K562 (cell line): ENCODE data around the gene HSF2BP. TPM values are rescaled to one million over a fixed set of nuclear protein-coding genes. Genes with fewer than 3 reads are reported as not detected.

Source experiments
- microRNA-seq: library from miRNA; unstranded; fragments of <30 nt; microRNA quantifications from one replicate; pipeline ENCODE4, GENCODE V29; 2018; ENCODE audit warnings: borderline microRNAs expressed
- polyA plus RNA-seq, 8 experiments: library from polyadenylated mRNA; depleted of rRNA in 4 of 8; stranded (reverse) in 5 of 8; unstranded in 3 of 8; fragments of >200 nt; fragmentation: Nextera tagmentation in 2 of 8; fragmentation: Illumina TruSeq in 1 of 8; extraction: Ambion mirVana in 2 of 8; extraction: Trizol in 1 of 8; gene quantifications; 2 replicates each; pipeline versions ENCODE4 v1.2.1 to v1.2.3, GENCODE V29; 2011 to 2014; ENCODE audit warnings: inconsistent platforms in 1 of 8, missing spikeins in 1 of 8
- small RNA-seq: library from RNA; depleted of rRNA; stranded (forward); fragments of <200 nt; gene quantifications from one replicate; pipeline ENCODE3, GENCODE V24; 2014
- total RNA-seq, 7 experiments: library from RNA; depleted of rRNA in 6 of 7; stranded (reverse); fragments of >200 nt in 6 of 7; fragmentation: Illumina TruSeq in 2 of 7; extraction: Trizol in 2 of 7; gene quantifications; 2 replicates each; pipeline versions ENCODE4 v1.2.1 to v1.2.3, GENCODE V29; 2011 to 2021; ENCODE audit warnings: low replicate concordance in 1 of 7

Gene HSF2BP
- total and polyA plus RNA-seq, 9 of the 15 experiments (the other 6 are each of a cell fraction or from before 2014, with no cell fraction given) = 0.04 to 0.57 (median 0.20) TPM; not detected in 2

Small RNAs within 50 kb of the gene (microRNA-seq; reads per million reads assigned to microRNA genes)
- gene MIR6070 = not detected

Small RNAs within 50 kb of the gene (small RNA-seq; reads per million reads assigned to genes)
- not detected for gene MIR6070

Other genes with a start within 250 kb of the HSF2BP start
- gene SIK1, start 232.4 kb downstream of the HSF2BP start, total RNA-seq (2014; rRNA removed) = 0.33 and 0.45 TPM in 2 replicates
- gene SIK1, start 232.4 kb downstream of the HSF2BP start, total RNA-seq (2014; rRNA removed; fragmentation: Illumina TruSeq; extraction: Trizol) = 0.80 and 1.8 TPM in 2 replicates
- gene SIK1, start 232.4 kb downstream of the HSF2BP start, total RNA-seq (2015; rRNA removed; fragmentation: Illumina TruSeq; extraction: Trizol) = 0.98 TPM in 1 of 2 replicates, not detected in the other
- gene SIK1, start 232.4 kb downstream of the HSF2BP start, total RNA-seq (2021) = 4.3 TPM in 2 replicates
- gene SIK1, start 232.4 kb downstream of the HSF2BP start, polyA plus RNA-seq (2011; rRNA removed) = 1.3 and 2.7 TPM in 2 replicates
- gene SIK1, start 232.4 kb downstream of the HSF2BP start, polyA plus RNA-seq (2014; fragmentation: Illumina TruSeq; extraction: Trizol) = 1.5 and 1.8 TPM in 2 replicates
- gene SIK1, start 232.4 kb downstream of the HSF2BP start, polyA plus RNA-seq (2014; fragmentation: Nextera tagmentation; extraction: Ambion mirVana) = not detected
- 0.66 and 1.8 TPM in 2 replicates for gene SIK1, start 232.4 kb downstream of the HSF2BP start, polyA plus RNA-seq (2014; rRNA removed)
- 41.9 and 58.6 TPM in 2 replicates for gene RRP1B, start 72 bp upstream of the HSF2BP start, total RNA-seq (2014; rRNA removed)
- 43.4 and 46.4 TPM in 2 replicates for gene RRP1B, start 72 bp upstream of the HSF2BP start, total RNA-seq (2014; rRNA removed; fragmentation: Illumina TruSeq; extraction: Trizol)
- 49.7 and 49.8 TPM in 2 replicates for gene RRP1B, start 72 bp upstream of the HSF2BP start, total RNA-seq (2015; rRNA removed; fragmentation: Illumina TruSeq; extraction: Trizol)
- 66.6 and 66.7 TPM in 2 replicates for gene RRP1B, start 72 bp upstream of the HSF2BP start, total RNA-seq (2021)
- 20.4 and 21.4 TPM in 2 replicates for gene RRP1B, start 72 bp upstream of the HSF2BP start, polyA plus RNA-seq (2011; rRNA removed)
- gene RRP1B, start 72 bp upstream of the HSF2BP start, polyA plus RNA-seq (2014; fragmentation: Illumina TruSeq; extraction: Trizol) = 48.4 and 49.4 TPM in 2 replicates
- gene RRP1B, start 72 bp upstream of the HSF2BP start, polyA plus RNA-seq (2014; fragmentation: Nextera tagmentation; extraction: Ambion mirVana) = 1 to 10 TPM; 6.8 to 8.0 TPM
- 31.3 and 33.1 TPM in 2 replicates for gene RRP1B, start 72 bp upstream of the HSF2BP start, polyA plus RNA-seq (2014; rRNA removed)
- 95.1 and 117 TPM in 2 replicates for gene PDXK, start 59.6 kb upstream of the HSF2BP start, total RNA-seq (2014; rRNA removed)
- 57.2 and 71.2 TPM in 2 replicates for gene PDXK, start 59.6 kb upstream of the HSF2BP start, total RNA-seq (2014; rRNA removed; fragmentation: Illumina TruSeq; extraction: Trizol)
- 46.8 and 47.5 TPM in 2 replicates for gene PDXK, start 59.6 kb upstream of the HSF2BP start, total RNA-seq (2015; rRNA removed; fragmentation: Illumina TruSeq; extraction: Trizol)
- gene PDXK, start 59.6 kb upstream of the HSF2BP start, total RNA-seq (2021) = 162 TPM in 2 replicates
- 135 and 158 TPM in 2 replicates for gene PDXK, start 59.6 kb upstream of the HSF2BP start, polyA plus RNA-seq (2011; rRNA removed)
- gene PDXK, start 59.6 kb upstream of the HSF2BP start, polyA plus RNA-seq (2014; fragmentation: Illumina TruSeq; extraction: Trizol) = 80.6 and 84.8 TPM in 2 replicates
- gene PDXK, start 59.6 kb upstream of the HSF2BP start, polyA plus RNA-seq (2014; fragmentation: Nextera tagmentation; extraction: Ambion mirVana) = 1 to 10 TPM; 5.6 to 8.9 TPM
- 76.5 and 103 TPM in 2 replicates for gene PDXK, start 59.6 kb upstream of the HSF2BP start, polyA plus RNA-seq (2014; rRNA removed)
- gene CSTB, start 116.8 kb upstream of the HSF2BP start, total RNA-seq (2014; rRNA removed) = 23.1 and 29.0 TPM in 2 replicates
- 20.8 and 21.1 TPM in 2 replicates for gene CSTB, start 116.8 kb upstream of the HSF2BP start, total RNA-seq (2014; rRNA removed; fragmentation: Illumina TruSeq; extraction: Trizol)
- 31.7 and 34.9 TPM in 2 replicates for gene CSTB, start 116.8 kb upstream of the HSF2BP start, total RNA-seq (2015; rRNA removed; fragmentation: Illumina TruSeq; extraction: Trizol)
- gene CSTB, start 116.8 kb upstream of the HSF2BP start, total RNA-seq (2021) = 43.5 and 48.1 TPM in 2 replicates
- gene CSTB, start 116.8 kb upstream of the HSF2BP start, polyA plus RNA-seq (2011; rRNA removed) = 46.6 and 58.0 TPM in 2 replicates
- gene CSTB, start 116.8 kb upstream of the HSF2BP start, polyA plus RNA-seq (2014; fragmentation: Illumina TruSeq; extraction: Trizol) = 64.2 and 79.8 TPM in 2 replicates
- gene CSTB, start 116.8 kb upstream of the HSF2BP start, polyA plus RNA-seq (2014; fragmentation: Nextera tagmentation; extraction: Ambion mirVana) = 10 to 100 TPM; 12.4 to 17.1 TPM
- 65.0 and 67.8 TPM in 2 replicates for gene CSTB, start 116.8 kb upstream of the HSF2BP start, polyA plus RNA-seq (2014; rRNA removed)
- gene RRP1, start 130.1 kb upstream of the HSF2BP start, total RNA-seq (2014; rRNA removed) = 68.6 and 84.3 TPM in 2 replicates
- 40.5 and 48.5 TPM in 2 replicates for gene RRP1, start 130.1 kb upstream of the HSF2BP start, total RNA-seq (2014; rRNA removed; fragmentation: Illumina TruSeq; extraction: Trizol)
- gene RRP1, start 130.1 kb upstream of the HSF2BP start, total RNA-seq (2015; rRNA removed; fragmentation: Illumina TruSeq; extraction: Trizol) = 51.6 and 52.9 TPM in 2 replicates
- 89.1 and 105 TPM in 2 replicates for gene RRP1, start 130.1 kb upstream of the HSF2BP start, total RNA-seq (2021)
- gene RRP1, start 130.1 kb upstream of the HSF2BP start, polyA plus RNA-seq (2011; rRNA removed) = 38.0 and 47.3 TPM in 2 replicates
- 79.7 and 97.5 TPM in 2 replicates for gene RRP1, start 130.1 kb upstream of the HSF2BP start, polyA plus RNA-seq (2014; fragmentation: Illumina TruSeq; extraction: Trizol)
- gene RRP1, start 130.1 kb upstream of the HSF2BP start, polyA plus RNA-seq (2014; fragmentation: Nextera tagmentation; extraction: Ambion mirVana) = 1 to 10 TPM in 1 of 2 experiments, under 1 TPM in 1; 0.89 to 1.8 TPM
- 60.2 and 64.7 TPM in 2 replicates for gene RRP1, start 130.1 kb upstream of the HSF2BP start, polyA plus RNA-seq (2014; rRNA removed)
- 41.3 and 50.4 TPM in 2 replicates for gene AGPAT3, start 205.7 kb upstream of the HSF2BP start, total RNA-seq (2014; rRNA removed)
- 27.3 and 28.6 TPM in 2 replicates for gene AGPAT3, start 205.7 kb upstream of the HSF2BP start, total RNA-seq (2014; rRNA removed; fragmentation: Illumina TruSeq; extraction: Trizol)
- gene AGPAT3, start 205.7 kb upstream of the HSF2BP start, total RNA-seq (2015; rRNA removed; fragmentation: Illumina TruSeq; extraction: Trizol) = 33.7 and 35.7 TPM in 2 replicates
- 88.4 and 90.1 TPM in 2 replicates for gene AGPAT3, start 205.7 kb upstream of the HSF2BP start, total RNA-seq (2021)
- 48.3 and 63.4 TPM in 2 replicates for gene AGPAT3, start 205.7 kb upstream of the HSF2BP start, polyA plus RNA-seq (2011; rRNA removed)
- gene AGPAT3, start 205.7 kb upstream of the HSF2BP start, polyA plus RNA-seq (2014; fragmentation: Illumina TruSeq; extraction: Trizol) = 33.2 and 48.4 TPM in 2 replicates
- gene AGPAT3, start 205.7 kb upstream of the HSF2BP start, polyA plus RNA-seq (2014; fragmentation: Nextera tagmentation; extraction: Ambion mirVana) = 1 to 10 TPM; 1.5 TPM
- gene AGPAT3, start 205.7 kb upstream of the HSF2BP start, polyA plus RNA-seq (2014; rRNA removed) = 46.6 and 50.1 TPM in 2 replicates